Astrocyte (in vitro differentiated cells and primary cell): Measurements from ENCODE around the gene FAM117A. TPM values are rescaled to one million over a fixed set of nuclear protein-coding genes. Genes with fewer than 3 reads are reported as not detected.

Experiments
- DNase-seq: peaks from one replicate; pipeline ENCODE4 v3.0.0-alpha.2; 2010; ENCODE audit warnings: low read depth
- FAIRE-seq: peaks from 2 replicates; lab custom pipeline; 2011; peaks lifted over from hg19 to GRCh38; lab: Jason Lieb, UNC
- H2AFZ ChIP-seq: 2 replicates; pipeline ENCODE4 v1.6.0; 2012; ENCODE audit warnings: low read depth, low read length, inconsistent platforms
- H3K27ac ChIP-seq: 2 replicates; pipeline ENCODE4 v1.5.1; 2011; ENCODE audit warnings: low read depth, low read length, inconsistent platforms
- H3K27me3 ChIP-seq: 2 replicates; pipeline ENCODE4 v1.6.0; 2011; ENCODE audit warnings: low read length, inconsistent platforms; ENCODE audit not compliant: insufficient read depth
- H3K36me3 ChIP-seq: 2 replicates; pipeline ENCODE4 v1.5.1; 2011; ENCODE audit warnings: low read length, inconsistent platforms; ENCODE audit not compliant: insufficient read depth
- H3K4me1 ChIP-seq: 2 replicates; pipeline ENCODE4 v1.5.1; 2011; ENCODE audit warnings: low read length, inconsistent platforms; ENCODE audit not compliant: insufficient read depth
- H3K4me2 ChIP-seq: 2 replicates; pipeline ENCODE4 v1.6.0; 2012; ENCODE audit warnings: low read length, inconsistent platforms
- H3K4me3 ChIP-seq: 2 replicates; pipeline ENCODE4 v1.5.1; 2011; ENCODE audit warnings: low read depth, mild to moderate bottlenecking, low read length, inconsistent platforms; ENCODE audit not compliant: insufficient read depth
- H3K79me2 ChIP-seq: 2 replicates; pipeline ENCODE4 v1.6.0; 2012; ENCODE audit warnings: mild to moderate bottlenecking, low read length, inconsistent platforms; ENCODE audit not compliant: insufficient read depth
- H3K9ac ChIP-seq: 2 replicates; pipeline ENCODE4 v1.6.0; 2012; ENCODE audit warnings: mild to moderate bottlenecking, low read length, inconsistent platforms
- H3K9me3 ChIP-seq: 2 replicates; pipeline ENCODE4 v1.5.1; 2012; ENCODE audit warnings: low read depth, mild to moderate bottlenecking, low read length, inconsistent platforms; ENCODE audit not compliant: insufficient read depth
- H4K20me1 ChIP-seq: 2 replicates; pipeline ENCODE4 v1.6.0; 2012; ENCODE audit warnings: low read length, inconsistent platforms; ENCODE audit not compliant: insufficient read depth
- H3K27ac Mint-ChIP-seq: one replicate; pipeline ENCODE4 v1.8.0; 2021; ENCODE audit warnings: mild to moderate bottlenecking, mixed read lengths; ENCODE audit not compliant: unreplicated experiment
- H3K27me3 Mint-ChIP-seq: one replicate; pipeline ENCODE4 v1.8.0; 2021; ENCODE audit warnings: low read depth, mixed read lengths; ENCODE audit not compliant: unreplicated experiment
- H3K36me3 Mint-ChIP-seq: one replicate; pipeline ENCODE4 v1.8.0; 2021; ENCODE audit warnings: low read depth, mixed read lengths; ENCODE audit not compliant: unreplicated experiment
- H3K4me1 Mint-ChIP-seq: one replicate; pipeline ENCODE4 v1.8.0; 2021; ENCODE audit warnings: low read depth, mixed read lengths; ENCODE audit not compliant: unreplicated experiment
- H3K4me3 Mint-ChIP-seq: one replicate; pipeline ENCODE4 v1.8.0; 2021; ENCODE audit warnings: mild to moderate bottlenecking, moderate library complexity, mixed read lengths; ENCODE audit not compliant: unreplicated experiment
- H3K9me3 Mint-ChIP-seq: one replicate; pipeline ENCODE4 v1.8.0; 2021; ENCODE audit warnings: mild to moderate bottlenecking, mixed read lengths; ENCODE audit not compliant: unreplicated experiment
- CTCF ChIP-seq: IDR thresholded peaks from 2 replicates; pipeline ENCODE4 v1.5.1; 2011; ENCODE audit warnings: low read depth, mild to moderate bottlenecking, inconsistent platforms, low read length, moderate library complexity; ENCODE audit not compliant: insufficient read depth
- EZH2 ChIP-seq: IDR thresholded peaks from 2 replicates; pipeline ENCODE4 v1.6.1; 2012; ENCODE audit warnings: mild to moderate bottlenecking, low read length, inconsistent platforms; ENCODE audit not compliant: insufficient read depth
- total RNA-seq: library from RNA; stranded (reverse); gene quantifications from 2 replicates; pipeline ENCODE4 v1.2.1, GENCODE V29; 2021

Gene FAM117A
- total RNA-seq, 1 donor from 2014 or later = 8.0 TPM

- Histone ChIP-seq H3K4me1 (no peaks in the 10 kb centered on the region), H3K9me3 (no peaks in the 10 kb centered on the region), H3K79me2 (no peaks in the 10 kb centered on the region), H3K9ac (no peak overlapping the region), H3K36me3 (peaks cover 12% of the 10 kb centered on the region), H3K27me3 (no peaks in the 10 kb centered on the region), H3K4me2 (no peak overlapping the region), H4K20me1 (no peaks in the 10 kb centered on the region), H2AFZ (no peak overlapping the region), H3K4me3 (no peak overlapping the region), H3K27ac (no peak overlapping the region)
- H3K27ac Mint-ChIP-seq = no peak overlapping the region
- peaks cover 5% of the 10 kb centered on the region for H3K27me3 Mint-ChIP-seq
- H3K4me3 Mint-ChIP-seq = no peak overlapping the region
- H3K36me3 Mint-ChIP-seq = no peaks in the 10 kb centered on the region
- peaks cover 2% of the 10 kb centered on the region for H3K9me3 Mint-ChIP-seq
- FAIRE-seq (no peak), DNase-seq (no peak)
- H3K4me1 Mint-ChIP-seq = peaks cover 17% of the 10 kb centered on the region
- TF ChIP-seq EZH2 = no peak
- TF ChIP-seq CTCF = no peak
Measured at GRCh38 chr17:49696233-49696761, 67.6 kb downstream of the FAM117A start.

- Mint-ChIP-seq H3K36me3 (no peaks in the 10 kb centered on the region), H3K27me3 (peaks cover 5% of the 10 kb centered on the region), H3K27ac (no peak overlapping the region), H3K4me3 (no peak overlapping the region), H3K4me1 (peaks cover 17% of the 10 kb centered on the region), H3K9me3 (peaks cover 2% of the 10 kb centered on the region)
- H3K4me1 ChIP-seq = no peaks in the 10 kb centered on the region
- no peak overlapping the region for H3K4me2 ChIP-seq
- H3K79me2 ChIP-seq = no peaks in the 10 kb centered on the region
- no peak overlapping the region for H2AFZ ChIP-seq
- no peak for TF ChIP-seq CTCF
- no peak for TF ChIP-seq EZH2
- DNase-seq = no peak
- H3K9ac ChIP-seq = no peak overlapping the region
- H3K36me3 ChIP-seq = peaks cover 7% of the 10 kb centered on the region
- no peaks in the 10 kb centered on the region for H3K9me3 ChIP-seq
- no peak overlapping the region for H3K27ac ChIP-seq
- H3K27me3 ChIP-seq = no peaks in the 10 kb centered on the region
- FAIRE-seq = no peak
- H3K4me3 ChIP-seq = no peak overlapping the region
- H4K20me1 ChIP-seq = no peaks in the 10 kb centered on the region
Measured at GRCh38 chr17:49695698-49696232, 68.2 kb downstream of the FAM117A start.
